IMR-90 (cell line): ENCODE measurements around the gene OR9A2. TPM values are rescaled to one million over a fixed set of nuclear protein-coding genes. Genes with fewer than 3 reads are reported as not detected.

Experiments used
- ATAC-seq: fragments of 200-7000 bp; cut with Tn5 transposase; 2 replicates; pipeline ENCODE4 v1.9.1; 2020; ENCODE audit warnings: low read depth, mild to moderate bottlenecking, moderate library complexity
- BruUV-seq: library from RNA; stranded (reverse); fragments of 400-500 nt; replicated peaks from 2 replicates; lab custom pipeline; 2021; lab: Mats Ljungman, UMichigan
- CTCF ChIA-PET: fragments of 300-600 bp; formaldehyde crosslinking; extraction: SDS; loops from one replicate; lab custom pipeline; 2021; ENCODE audit warnings: antibody characterized with exemption; lab: Yijun Ruan, JAX
- POLR2A ChIA-PET: fragments of 300-600 bp; sonication (Branson Sonifier 250); formaldehyde crosslinking; loops from one replicate; lab custom pipeline; 2022; ENCODE audit warnings: antibody characterized with exemption; ENCODE audit not compliant: unreplicated experiment; lab: Charles Lee
- DNase-seq: peaks from one replicate; pipeline ENCODE4 v3.0.0; 2013
- H2AFZ ChIP-seq: replicated peaks from 2 replicates; pipeline ENCODE3; 2013; ENCODE audit warnings: low read length, mild to moderate bottlenecking; ENCODE audit not compliant: poor library complexity
- H2AK5ac ChIP-seq: 2 replicates; pipeline ENCODE4 v1.6.1; 2013; ENCODE audit warnings: low read depth, low read length, inconsistent platforms
- H2AK9ac ChIP-seq: replicated peaks from 2 replicates; pipeline ENCODE3; 2013; ENCODE audit warnings: mild to moderate bottlenecking, low read depth, low read length, moderate library complexity; ENCODE audit not compliant: poor library complexity
- H2BK120ac ChIP-seq: 2 replicates; pipeline ENCODE4 v1.6.1; 2013; ENCODE audit warnings: low read depth, low read length, inconsistent platforms
- H2BK15ac ChIP-seq: 3 replicates; pipeline ENCODE4 v1.6.1; 2013; ENCODE audit warnings: low read depth, low read length, inconsistent platforms
- H2BK20ac ChIP-seq: 2 replicates; pipeline ENCODE4 v1.6.1; 2013; ENCODE audit warnings: low read depth, mild to moderate bottlenecking, inconsistent platforms, low read length, moderate library complexity
- H2BK5ac ChIP-seq: 2 replicates; pipeline ENCODE4 v1.6.1; 2013; ENCODE audit warnings: mild to moderate bottlenecking, low read depth, low read length, inconsistent platforms; ENCODE audit not compliant: poor library complexity, severe bottlenecking
- H3K14ac ChIP-seq: replicated peaks from 2 replicates; pipeline ENCODE4 v1.6.1; 2013; ENCODE audit warnings: low read depth, low read length, inconsistent platforms
- H3K18ac ChIP-seq: 2 replicates; pipeline ENCODE4 v1.6.1; 2013; ENCODE audit warnings: low read depth, low read length, control low read depth
- H3K23ac ChIP-seq: 2 replicates; pipeline ENCODE4 v1.6.1; 2013; ENCODE audit warnings: low read depth, low read length, inconsistent platforms
- H3K27ac ChIP-seq: 2 replicates; pipeline ENCODE4 v1.5.1; 2013; ENCODE audit warnings: mild to moderate bottlenecking, control low read depth, low read length; ENCODE audit not compliant: insufficient read depth
- H3K27me3 ChIP-seq: 2 replicates; pipeline ENCODE4 v1.6.1; 2013; ENCODE audit warnings: low read length; ENCODE audit not compliant: control insufficient read depth, insufficient read depth
- H3K36me3 ChIP-seq: 2 replicates; pipeline ENCODE4 v1.6.1; 2013; ENCODE audit warnings: low read length, mixed read lengths; ENCODE audit not compliant: control insufficient read depth, insufficient read depth
- H3K4ac ChIP-seq: 2 replicates; pipeline ENCODE4 v1.6.1; 2013; ENCODE audit warnings: low read depth, low read length, inconsistent platforms
- H3K4me1 ChIP-seq: 2 replicates; pipeline ENCODE4 v1.6.1; 2013; ENCODE audit warnings: low read length, mixed read lengths; ENCODE audit not compliant: control insufficient read depth, insufficient read depth
- H3K4me2 ChIP-seq: 2 replicates; pipeline ENCODE4 v1.6.1; 2013; ENCODE audit warnings: low read depth, mild to moderate bottlenecking, control low read depth, low read length, moderate library complexity
- H3K4me3 ChIP-seq: 2 replicates; pipeline ENCODE4 v1.5.1; 2013; ENCODE audit warnings: low read depth, mild to moderate bottlenecking, control low read depth, low read length, moderate library complexity; ENCODE audit not compliant: insufficient read depth
- H3K56ac ChIP-seq: 2 replicates; pipeline ENCODE4 v1.6.1; 2013; ENCODE audit warnings: low read length, inconsistent platforms; ENCODE audit not compliant: insufficient read depth; ENCODE audit errors: extremely low read depth
- H3K79me1 ChIP-seq, 2 experiments: 2 replicates each; pipeline ENCODE4 v1.6.1; 2013; ENCODE audit warnings: low read length in 2 of 2, inconsistent platforms in 1 of 2, low read depth in 1 of 2
- H3K9ac ChIP-seq: 2 replicates; pipeline ENCODE4 v1.6.1; 2013; ENCODE audit warnings: low read depth, low read length, control low read depth
- H3K9me1 ChIP-seq: 2 replicates; pipeline ENCODE4 v1.6.1; 2013; ENCODE audit warnings: low read length, inconsistent platforms; ENCODE audit not compliant: insufficient read depth
- H3K9me3 ChIP-seq: 2 replicates; pipeline ENCODE4 v1.6.1; 2013; ENCODE audit warnings: low read length; ENCODE audit not compliant: control insufficient read depth, insufficient read depth
- H4K20me1 ChIP-seq: 2 replicates; pipeline ENCODE4 v1.6.1; 2013; ENCODE audit warnings: low read length, inconsistent platforms; ENCODE audit not compliant: insufficient read depth
- H4K5ac ChIP-seq: 2 replicates; pipeline ENCODE4 v1.6.1; 2013; ENCODE audit warnings: mild to moderate bottlenecking, low read depth, low read length, control low read depth
- H4K8ac ChIP-seq, 2 experiments: 2 replicates each; pipeline ENCODE4 v1.6.1; 2013; ENCODE audit warnings: low read depth in 2 of 2, low read length in 2 of 2, control low read depth in 1 of 2, inconsistent platforms in 1 of 2
- H4K91ac ChIP-seq: 2 replicates; pipeline ENCODE4 v1.6.1; 2013; ENCODE audit warnings: low read depth, low read length, inconsistent platforms; ENCODE audit not compliant: insufficient read depth
- BHLHE40 ChIP-seq: fragments of 150-350 bp; IDR thresholded peaks from 2 replicates; pipeline ENCODE4 v1.6.1; 2016; ENCODE audit warnings: mild to moderate bottlenecking, low read depth, low read length
- CEBPB ChIP-seq: IDR thresholded peaks from 2 replicates; pipeline ENCODE4 v1.6.1; 2012; ENCODE audit warnings: low read depth, low read length, improper control_type of control experiment
- CHD1 ChIP-seq: IDR thresholded peaks from 2 replicates; pipeline ENCODE4 v1.6.1; 2012; ENCODE audit warnings: low read depth, low read length, improper control_type of control experiment
- CTCF ChIP-seq: conservative IDR thresholded peaks from 2 replicates; pipeline ENCODE4 v1.5.1; 2012; ENCODE audit warnings: mild to moderate bottlenecking, low read depth, low read length, improper control_type of control experiment
- ELK1 ChIP-seq: fragments of 150-350 bp; IDR thresholded peaks from 2 replicates; pipeline ENCODE4 v1.6.1; 2016; ENCODE audit warnings: low read depth, mild to moderate bottlenecking, low read length, moderate library complexity, borderline replicate concordance
- FOS ChIP-seq: fragments of 150-350 bp; IDR thresholded peaks from 2 replicates; pipeline ENCODE4 v1.6.1; 2016; ENCODE audit warnings: low read depth, low read length
- MAFK ChIP-seq: IDR thresholded peaks from 2 replicates; pipeline ENCODE4 v1.6.1; 2012; ENCODE audit warnings: low read depth, low read length, improper control_type of control experiment
- MAZ ChIP-seq: IDR thresholded peaks from 2 replicates; pipeline ENCODE4 v1.6.1; 2012; ENCODE audit warnings: low read depth, mild to moderate bottlenecking, low read length, improper control_type of control experiment, moderate library complexity, borderline replicate concordance
- MXI1 ChIP-seq: IDR thresholded peaks from 2 replicates; pipeline ENCODE4 v1.6.1; 2012; ENCODE audit warnings: low read depth, mild to moderate bottlenecking, low read length, moderate library complexity, borderline replicate concordance
- NFE2L2 ChIP-seq: fragments of 150-350 bp; IDR thresholded peaks from 2 replicates; pipeline ENCODE4 v1.6.1; 2016; ENCODE audit warnings: low read depth, mild to moderate bottlenecking, low read length
- POLR2A ChIP-seq: IDR thresholded peaks from 2 replicates; pipeline ENCODE4 v1.6.1; 2012; ENCODE audit warnings: mild to moderate bottlenecking, low read depth, low read length
- RAD21 ChIP-seq: IDR thresholded peaks from 2 replicates; pipeline ENCODE4 v1.6.1; 2012; ENCODE audit warnings: low read length, improper control_type of control experiment
- RCOR1 ChIP-seq: IDR thresholded peaks from 2 replicates; pipeline ENCODE4 v1.6.1; 2012; ENCODE audit warnings: mild to moderate bottlenecking, low read length, improper control_type of control experiment; ENCODE audit not compliant: insufficient replicate concordance
- RFX5 ChIP-seq: IDR thresholded peaks from 2 replicates; pipeline ENCODE4 v1.8.0; 2012; ENCODE audit warnings: low read depth, mild to moderate bottlenecking, low read length, moderate library complexity
- SMC3 ChIP-seq: fragments of 150-350 bp; IDR thresholded peaks from 2 replicates; pipeline ENCODE4 v1.6.1; 2016; ENCODE audit warnings: low read depth, mild to moderate bottlenecking, antibody characterized with exemption, low read length, moderate library complexity
- USF2 ChIP-seq: fragments of 150-350 bp; IDR thresholded peaks from 2 replicates; pipeline ENCODE4 v1.6.1; 2017; ENCODE audit warnings: mild to moderate bottlenecking, antibody characterized with exemption, low read length, low read depth
- WGBS, 2 experiments: methylation state at CpG; one replicate each; pipeline versions ENCODE4 v1.1.5 to v1.1.7; 2013; ENCODE audit warnings: missing lambda C conversion rate in 2 of 2; ENCODE audit not compliant: insufficient read length in 1 of 2; ENCODE audit errors: extremely low coverage in 2 of 2; 5-methylcytosine and 5-hydroxymethylcytosine counted together
- dilution Hi-C: fragments of 300-500 bp; cut with HindIII; formaldehyde crosslinking; loops from one replicate; pipeline ENCODE4 v1.14.3; 2018; ENCODE audit warnings: low sequenced_read_pairs; ENCODE audit not compliant: unreplicated experiment
- in situ Hi-C: fragments of 300-500 bp; cut with MboI; formaldehyde crosslinking; loops from 3 replicates; pipeline ENCODE4 v1.14.3; 2019; ENCODE audit warnings: low sequenced_read_pairs, inconsistent platforms, mixed read lengths
- intact Hi-C: fragments of 100-400 bp; cut with micrococcal nuclease; formaldehyde crosslinking; loops from 2 replicates; pipeline ENCODE4 v1.10.0; 2022
- polyA plus RNA-seq, 3 experiments: library from polyadenylated mRNA; depleted of rRNA; stranded (reverse); fragments of >200 nt; gene quantifications; 2 replicates each; pipeline ENCODE4 v1.2.3, GENCODE V29; 2012; ENCODE audit warnings: low replicate concordance in 1 of 3
- total RNA-seq: library from RNA; depleted of rRNA; stranded (reverse); fragments of >200 nt; gene quantifications from 2 replicates; pipeline ENCODE4 v1.2.3, GENCODE V29; 2012

OR9A2 gene
- total and polyA plus RNA-seq, 2 of the 4 experiments (the other 2 are of a cell fraction) = not detected

GRCh38 chr7:142997456-142997989 lies 29.4 kb downstream of the OR9A2 start:
- WGBS, 2 experiments = no CpG with 5 or more reads among the region's 4 CpGs
- no peak overlapping the region for H2BK20ac ChIP-seq
- H4K91ac ChIP-seq = no peak overlapping the region
- H3K18ac ChIP-seq = no peak overlapping the region
- dilution Hi-C loops (no loop called here), in situ Hi-C loops (no loop called here), intact Hi-C loops (no loop called here)
- H3K14ac ChIP-seq = no peak overlapping the region
- H4K20me1 ChIP-seq = no peaks in the 10 kb centered on the region
- H4K8ac ChIP-seq = no peak overlapping the region
- ChIA-PET POLR2A (no interaction called here), CTCF (no interaction called here)
- H2AK5ac ChIP-seq = no peak overlapping the region
- H2BK5ac ChIP-seq = no peak overlapping the region
- no peak overlapping the region for H3K4ac ChIP-seq
- no peak overlapping the region for H4K5ac ChIP-seq
- no peaks in the 10 kb centered on the region for H3K27me3 ChIP-seq
- no peak overlapping the region for H2BK120ac ChIP-seq
- no peak overlapping the region for H3K9ac ChIP-seq
- BruUV-seq = no TSS peak
- DNase-seq (no peak), ATAC-seq (no peak)
- no peak overlapping the region for H2AK9ac ChIP-seq
- H3K23ac ChIP-seq = no peak overlapping the region
- no peak for TF ChIP-seq RFX5
- TF ChIP-seq CHD1 = no peak
- no peak for TF ChIP-seq MAFK
- TF ChIP-seq POLR2A = no peak
- TF ChIP-seq FOS = no peak
- no peak for TF ChIP-seq MXI1
- no peak for TF ChIP-seq CEBPB
- TF ChIP-seq RCOR1 = no peak
- TF ChIP-seq ELK1 = no peak
- no peak for TF ChIP-seq MAZ
- TF ChIP-seq CTCF = no peak
- TF ChIP-seq SMC3 = no peak
- TF ChIP-seq BHLHE40 = no peak
- no peak for TF ChIP-seq RAD21
- no peak for TF ChIP-seq USF2
- no peak for TF ChIP-seq NFE2L2
- no peak overlapping the region for H2AFZ ChIP-seq
- H3K9me1 ChIP-seq = no peaks in the 10 kb centered on the region
- H3K36me3 ChIP-seq = no peaks in the 10 kb centered on the region
- no peak overlapping the region for H3K4me2 ChIP-seq
- no peaks in the 10 kb centered on the region for H3K9me3 ChIP-seq
- H3K4me1 ChIP-seq = no peaks in the 10 kb centered on the region
- H3K4me3 ChIP-seq = no peak overlapping the region
- no peak overlapping the region for H3K56ac ChIP-seq
- no peaks in the 10 kb centered on the region for H3K79me1 ChIP-seq
- H2BK15ac ChIP-seq = no peak overlapping the region
- no peak overlapping the region for H3K27ac ChIP-seq
